ENCODE measurements around the gene CASP7. TPM values are rescaled to one million over a fixed set of nuclear protein-coding genes. Genes with fewer than 3 reads are reported as not detected.

Gene CASP7
- total RNA-seq, 2 donors from 2014 or later = 11.0 to 24.0 TPM

DNA sequence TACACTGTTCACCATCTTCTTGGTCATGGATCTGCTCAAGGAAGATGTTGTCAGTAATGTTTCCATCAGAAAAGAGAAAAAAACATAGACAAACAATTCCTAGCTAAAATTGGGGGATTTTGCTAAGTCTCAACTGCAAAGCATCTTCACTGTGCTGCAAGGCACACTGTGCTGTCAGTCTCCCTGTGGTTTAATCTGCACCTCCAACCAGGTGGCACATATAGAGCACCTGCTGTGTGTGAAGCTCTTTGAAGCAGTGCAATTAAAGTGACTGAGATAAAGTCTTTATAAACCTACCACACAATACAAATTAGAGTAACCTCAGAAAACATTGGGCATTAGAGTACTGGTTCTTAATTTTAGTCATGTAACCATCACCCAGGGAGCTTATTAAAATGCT lies 22.2 kb upstream of the CASP7 start:
- ATAC-seq (ENCODE audit: insufficient number of reproducible peaks, low FRiP score, low read depth) (no peak), DNase-seq (ENCODE audit: low spot score) (no peak)
- no peak overlapping the region for H3K4me3 ChIP-seq

DNA sequence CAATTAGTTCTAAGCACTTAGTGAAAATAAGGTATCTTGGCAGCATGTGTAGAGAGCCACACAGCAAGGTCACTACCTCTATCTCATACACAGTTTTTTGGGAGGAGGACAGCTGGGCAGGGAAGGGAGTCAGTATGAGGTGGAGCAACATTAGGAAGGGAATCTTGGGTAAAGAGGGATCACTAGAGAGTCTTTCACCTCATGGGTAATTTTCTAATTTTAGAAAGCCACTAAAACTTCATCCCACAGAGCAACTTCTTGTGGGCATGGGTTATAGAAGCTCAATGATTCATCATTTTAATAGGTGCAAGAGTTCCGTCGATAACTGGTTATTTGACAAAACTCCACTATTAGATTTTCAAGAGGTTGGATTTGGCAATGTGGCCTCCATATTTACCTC lies 18.4 kb upstream of the CASP7 start:
- DNase-seq (ENCODE audit: low spot score) = no peak
- TF ChIP-seq, protein P1, sequence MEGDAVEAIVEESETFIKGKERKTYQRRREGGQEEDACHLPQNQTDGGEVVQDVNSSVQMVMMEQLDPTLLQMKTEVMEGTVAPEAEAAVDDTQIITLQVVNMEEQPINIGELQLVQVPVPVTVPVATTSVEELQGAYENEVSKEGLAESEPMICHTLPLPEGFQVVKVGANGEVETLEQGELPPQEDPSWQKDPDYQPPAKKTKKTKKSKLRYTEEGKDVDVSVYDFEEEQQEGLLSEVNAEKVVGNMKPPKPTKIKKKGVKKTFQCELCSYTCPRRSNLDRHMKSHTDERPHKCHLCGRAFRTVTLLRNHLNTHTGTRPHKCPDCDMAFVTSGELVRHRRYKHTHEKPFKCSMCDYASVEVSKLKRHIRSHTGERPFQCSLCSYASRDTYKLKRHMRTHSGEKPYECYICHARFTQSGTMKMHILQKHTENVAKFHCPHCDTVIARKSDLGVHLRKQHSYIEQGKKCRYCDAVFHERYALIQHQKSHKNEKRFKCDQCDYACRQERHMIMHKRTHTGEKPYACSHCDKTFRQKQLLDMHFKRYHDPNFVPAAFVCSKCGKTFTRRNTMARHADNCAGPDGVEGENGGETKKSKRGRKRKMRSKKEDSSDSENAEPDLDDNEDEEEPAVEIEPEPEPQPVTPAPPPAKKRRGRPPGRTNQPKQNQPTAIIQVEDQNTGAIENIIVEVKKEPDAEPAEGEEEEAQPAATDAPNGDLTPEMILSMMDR (IDR thresholded peaks at IDR 0.05) = no peak
- ATAC-seq (ENCODE audit: insufficient number of reproducible peaks, low FRiP score, low read depth) = no peak
- Histone ChIP-seq H3K4me3 (no peak overlapping the region), H3K27ac (no peak overlapping the region), H3K36me3 (no peaks in the 10 kb centered on the region), H3K9me3 (no peaks in the 10 kb centered on the region), H3K4me1 (ENCODE audit: control insufficient read depth in 1 of 2, low read depth in 2 of 2) (no peaks in the 10 kb centered on the region), H3K27me3 (replicated peaks; ENCODE audit: insufficient read depth) (no peaks in the 10 kb centered on the region)

More for the DNA sequence above, 22.2 kb upstream of the CASP7 start:
- Histone ChIP-seq H3K4me1 (ENCODE audit: control insufficient read depth in 1 of 2, low read depth in 2 of 2) (no peaks in the 10 kb centered on the region), H3K9me3 (no peaks in the 10 kb centered on the region), H3K36me3 (no peaks in the 10 kb centered on the region), H3K27me3 (replicated peaks; ENCODE audit: insufficient read depth) (no peaks in the 10 kb centered on the region), H3K27ac (no peak overlapping the region)
- TF ChIP-seq, protein P1 (IDR thresholded peaks at IDR 0.05) = no peak

DNA sequence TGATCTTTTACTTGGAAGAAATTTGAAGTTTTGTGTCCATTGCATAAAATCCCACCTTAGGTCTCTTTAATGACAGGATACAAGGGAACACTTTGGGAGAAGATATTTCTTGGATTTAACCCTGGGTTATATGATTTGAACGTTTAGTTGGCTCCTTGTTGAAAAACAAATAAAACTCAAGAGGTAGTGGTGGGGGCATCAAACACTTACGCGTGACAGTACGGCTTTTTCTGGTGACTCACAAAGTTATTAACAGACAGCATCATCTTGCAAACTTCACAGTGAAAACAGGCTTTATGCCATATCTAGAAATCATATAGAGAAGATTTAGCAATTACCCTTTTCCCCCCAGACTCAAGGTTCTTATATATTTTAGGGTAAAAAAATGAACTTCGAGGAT lies 16.6 kb upstream of the CASP7 start:
- no peaks in the 10 kb centered on the region for H3K4me1 ChIP-seq (ENCODE audit: control insufficient read depth in 1 of 2, low read depth in 2 of 2)
- H3K4me3 ChIP-seq = no peak overlapping the region
- H3K9me3 ChIP-seq = no peaks in the 10 kb centered on the region
- H3K27me3 ChIP-seq (replicated peaks; ENCODE audit: insufficient read depth) = no peaks in the 10 kb centered on the region
- TF ChIP-seq, protein P1 (IDR thresholded peaks at IDR 0.05) = no peak
- no peak for ATAC-seq (ENCODE audit: insufficient number of reproducible peaks, low FRiP score, low read depth)
- H3K27ac ChIP-seq = no peak overlapping the region
- DNase-seq (ENCODE audit: low spot score) = no peak
- no peaks in the 10 kb centered on the region for H3K36me3 ChIP-seq

DNA sequence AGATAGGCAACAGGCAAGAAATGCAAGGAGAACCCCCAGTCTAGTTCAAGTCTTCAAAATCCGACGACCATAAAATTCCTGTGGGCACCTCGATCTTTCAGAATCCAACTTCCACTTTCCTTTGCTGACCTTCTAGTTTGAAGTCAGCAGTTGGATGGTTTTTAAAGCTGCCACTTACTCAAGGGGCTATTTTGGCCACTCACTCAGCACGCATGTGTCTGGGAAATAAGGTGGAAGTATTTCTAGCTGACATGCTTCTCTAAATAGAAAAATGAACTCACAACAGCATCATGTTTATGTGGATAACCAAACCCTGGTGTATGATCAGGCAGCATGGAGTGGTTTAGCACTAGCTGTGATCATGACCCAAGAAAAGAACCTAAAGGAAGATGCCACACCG lies 15.8 kb upstream of the CASP7 start, which contains the start of gene NRAP:
Gene NRAP (minus strand): TSS at position 134 of the 400 bp plus-strand sequence. CDS start 159 bp downstream, outside the sequence.
- Histone ChIP-seq H3K36me3 (no peaks in the 10 kb centered on the region), H3K4me1 (ENCODE audit: control insufficient read depth in 1 of 2, low read depth in 2 of 2) (no peaks in the 10 kb centered on the region), H3K27me3 (replicated peaks; ENCODE audit: insufficient read depth) (no peaks in the 10 kb centered on the region), H3K9me3 (no peaks in the 10 kb centered on the region), H3K27ac (no peak within 1 kb of the TSS), H3K4me3 (no peak within 1 kb of the TSS)
- ATAC-seq (ENCODE audit: insufficient number of reproducible peaks, low FRiP score, low read depth) (no peak), DNase-seq (ENCODE audit: low spot score) (no peak)
- TF ChIP-seq, protein P1 (IDR thresholded peaks at IDR 0.05) = no peak

DNA sequence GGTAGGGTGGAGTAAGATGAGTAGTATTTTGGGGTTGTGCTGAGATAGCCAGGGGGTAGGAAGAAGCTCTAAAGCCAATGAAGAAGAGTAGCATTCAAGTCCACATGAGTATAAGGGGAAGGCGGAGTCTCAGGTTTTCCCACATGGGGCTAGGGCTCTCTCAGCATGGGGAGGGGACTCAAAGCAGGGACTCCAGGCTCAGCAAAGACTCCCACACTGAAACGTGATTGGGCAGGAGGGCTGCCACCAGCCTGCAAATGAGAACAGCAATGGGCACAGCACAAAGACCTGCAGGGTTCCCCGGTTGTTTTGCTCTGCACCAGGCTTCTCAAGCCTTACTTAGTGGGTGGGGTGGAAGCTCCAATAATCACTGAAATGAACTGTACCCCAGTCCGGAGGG lies 14.4 kb upstream of the CASP7 start:
- DNase-seq (ENCODE audit: low spot score) (no peak), ATAC-seq (ENCODE audit: insufficient number of reproducible peaks, low FRiP score, low read depth) (no peak)
- Histone ChIP-seq H3K9me3 (no peaks in the 10 kb centered on the region), H3K4me1 (ENCODE audit: control insufficient read depth in 1 of 2, low read depth in 2 of 2) (no peaks in the 10 kb centered on the region), H3K36me3 (no peaks in the 10 kb centered on the region), H3K27ac (no peak overlapping the region), H3K4me3 (no peak overlapping the region), H3K27me3 (replicated peaks; ENCODE audit: insufficient read depth) (no peaks in the 10 kb centered on the region)
- TF ChIP-seq, protein P1 (IDR thresholded peaks at IDR 0.05) = no peak
